WTC11 (cell line): Measurements from ENCODE around the gene PLXDC2.

Experiments
- ATF1 ChIP-seq: sonication (generic); formaldehyde crosslinking; IDR thresholded peaks from 2 replicates; pipeline ENCODE4 v1.8.1; 2023; ENCODE audit warnings: mild to moderate bottlenecking, moderate library complexity, missing genetic modification reagents
- RELA ChIP-seq: sonication (generic); formaldehyde crosslinking; IDR thresholded peaks from 2 replicates; pipeline ENCODE4 v1.8.1; 2022; ENCODE audit warnings: missing genetic modification reagents, mild to moderate bottlenecking, borderline replicate concordance
- TF ChIP-seq, protein P1 (sequence below): fragments of 200-600 bp; IDR thresholded peaks from 2 replicates; pipeline ENCODE4 v1.8.0; 2022; ENCODE audit warnings: antibody characterized with exemption

DNA sequence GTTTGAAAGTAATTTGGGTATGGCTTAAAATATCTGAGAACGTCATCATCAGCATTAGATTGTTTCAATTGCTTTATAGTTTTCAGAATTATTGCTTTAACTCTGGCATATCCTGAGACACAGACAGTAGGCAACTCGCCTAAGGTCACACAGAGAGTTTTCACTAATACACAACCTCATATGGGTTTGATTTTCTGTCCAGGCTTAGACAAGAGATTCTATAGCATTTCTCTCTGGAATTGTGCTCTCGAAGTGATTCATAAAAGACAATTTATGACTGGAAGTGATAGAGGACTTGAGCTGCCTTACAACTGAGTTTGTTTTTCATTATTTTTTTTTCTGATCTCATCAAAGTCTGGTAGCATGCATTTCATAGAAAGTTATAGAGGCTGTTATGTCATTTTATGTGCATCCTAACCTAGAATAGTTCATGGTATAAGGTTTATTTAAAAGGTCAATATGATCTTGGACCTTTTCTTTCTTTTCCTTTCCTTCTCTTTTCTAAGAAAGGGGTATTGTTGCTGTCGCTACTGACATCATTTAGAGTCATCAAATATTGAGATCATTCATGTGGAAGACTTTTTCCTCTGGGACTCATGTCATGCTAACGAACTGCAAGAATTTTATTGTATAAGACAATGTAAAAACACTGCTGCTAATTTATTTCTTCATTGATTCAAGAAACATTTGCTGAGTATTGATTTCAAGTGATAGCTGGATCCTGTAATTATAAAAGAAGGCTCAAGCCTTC, 278.2 kb downstream of the PLXDC2 start:
- TF ChIP-seq ATF1 (no peak), RELA (no peak)
- TF ChIP-seq, protein P1, sequence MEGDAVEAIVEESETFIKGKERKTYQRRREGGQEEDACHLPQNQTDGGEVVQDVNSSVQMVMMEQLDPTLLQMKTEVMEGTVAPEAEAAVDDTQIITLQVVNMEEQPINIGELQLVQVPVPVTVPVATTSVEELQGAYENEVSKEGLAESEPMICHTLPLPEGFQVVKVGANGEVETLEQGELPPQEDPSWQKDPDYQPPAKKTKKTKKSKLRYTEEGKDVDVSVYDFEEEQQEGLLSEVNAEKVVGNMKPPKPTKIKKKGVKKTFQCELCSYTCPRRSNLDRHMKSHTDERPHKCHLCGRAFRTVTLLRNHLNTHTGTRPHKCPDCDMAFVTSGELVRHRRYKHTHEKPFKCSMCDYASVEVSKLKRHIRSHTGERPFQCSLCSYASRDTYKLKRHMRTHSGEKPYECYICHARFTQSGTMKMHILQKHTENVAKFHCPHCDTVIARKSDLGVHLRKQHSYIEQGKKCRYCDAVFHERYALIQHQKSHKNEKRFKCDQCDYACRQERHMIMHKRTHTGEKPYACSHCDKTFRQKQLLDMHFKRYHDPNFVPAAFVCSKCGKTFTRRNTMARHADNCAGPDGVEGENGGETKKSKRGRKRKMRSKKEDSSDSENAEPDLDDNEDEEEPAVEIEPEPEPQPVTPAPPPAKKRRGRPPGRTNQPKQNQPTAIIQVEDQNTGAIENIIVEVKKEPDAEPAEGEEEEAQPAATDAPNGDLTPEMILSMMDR, result no peak
